Hindlimb muscle (tissue), 1 donor: ENCODE data around the gene RIMS3. TPM values are rescaled to one million over a fixed set of nuclear protein-coding genes. Genes with fewer than 3 reads are reported as not detected.
A peak's percentile ranks its signal among the peaks of the same experiment; 100 is the strongest.
"Not testable (repeated sequence)": the region's sequence is repeated elsewhere in the genome, so short reads cannot be mapped to it uniquely, and the experiment has no call there.

ENCODE experiments used
- DNase-seq: peaks from one replicate; pipeline ENCODE4 v3.0.0-alpha.2; 2013
- polyA plus RNA-seq: library from polyadenylated mRNA; unstranded; fragments of 120-200 nt; gene quantifications from one replicate; pipeline ENCODE4 v1.2.1, GENCODE V29; 2013; ENCODE audit not compliant: insufficient read length

Gene RIMS3
- polyA plus RNA-seq, 1 donor: 0.46 TPM

DNA sequence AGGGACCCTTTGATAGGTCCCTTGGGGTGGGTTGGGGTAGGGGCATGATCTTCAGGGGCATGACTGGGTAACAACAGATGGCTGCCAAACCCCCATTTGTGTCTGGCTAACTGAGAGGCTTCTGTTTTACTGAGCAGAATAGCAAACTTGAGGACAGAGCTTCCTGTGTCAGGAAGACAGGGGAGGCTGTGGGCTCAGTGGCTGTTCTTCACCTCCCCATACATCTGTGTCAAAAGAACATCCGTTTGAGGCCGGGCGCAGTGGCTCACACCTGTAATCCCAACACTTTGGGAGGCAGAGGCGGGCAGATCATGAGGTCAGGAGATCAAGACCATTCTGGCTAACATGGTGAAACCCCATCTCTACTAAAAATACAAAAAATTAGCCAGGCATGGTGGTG lies 35.9 kb downstream of the RIMS3 start:
- not testable (repeated sequence) for DNase-seq

DNA sequence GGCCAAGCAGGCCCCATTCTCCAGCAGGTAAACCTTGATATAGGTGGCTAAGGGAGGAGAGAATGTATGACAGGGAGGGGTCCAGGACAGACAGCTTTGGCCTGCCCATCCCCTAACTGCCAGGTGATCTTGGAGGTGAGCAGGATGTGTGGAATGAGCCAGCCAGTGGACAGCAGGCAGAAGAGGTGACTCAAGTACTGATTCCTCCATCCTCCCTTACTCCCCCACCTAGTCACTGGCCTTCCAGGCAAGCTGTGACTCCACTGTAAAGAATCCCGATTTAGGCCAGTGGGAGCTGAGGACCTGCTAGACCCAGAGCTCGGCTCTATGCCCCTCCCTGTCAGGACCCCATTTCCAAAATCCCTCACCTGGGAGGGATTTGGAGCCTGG lies 36.6 kb downstream of the RIMS3 start:
- no peak for DNase-seq

GRCh38 chr1:40627987-40628902 lies 37.2 kb downstream of the RIMS3 start:
- DNase-seq: no peak

GRCh38 chr1:40626383-40626770 lies 39.1 kb downstream of the RIMS3 start:
- no peak for DNase-seq

- DNase-seq: no peak
Measured at GRCh38 chr1:40625476-40626382, 39.8 kb downstream of the RIMS3 start.

GRCh38 chr1:40625076-40625475 lies 40.4 kb downstream of the RIMS3 start:
- no peak for DNase-seq

GRCh38 chr1:40622936-40623629 lies 42.4 kb downstream of the RIMS3 start:
- DNase-seq: no peak

DNA sequence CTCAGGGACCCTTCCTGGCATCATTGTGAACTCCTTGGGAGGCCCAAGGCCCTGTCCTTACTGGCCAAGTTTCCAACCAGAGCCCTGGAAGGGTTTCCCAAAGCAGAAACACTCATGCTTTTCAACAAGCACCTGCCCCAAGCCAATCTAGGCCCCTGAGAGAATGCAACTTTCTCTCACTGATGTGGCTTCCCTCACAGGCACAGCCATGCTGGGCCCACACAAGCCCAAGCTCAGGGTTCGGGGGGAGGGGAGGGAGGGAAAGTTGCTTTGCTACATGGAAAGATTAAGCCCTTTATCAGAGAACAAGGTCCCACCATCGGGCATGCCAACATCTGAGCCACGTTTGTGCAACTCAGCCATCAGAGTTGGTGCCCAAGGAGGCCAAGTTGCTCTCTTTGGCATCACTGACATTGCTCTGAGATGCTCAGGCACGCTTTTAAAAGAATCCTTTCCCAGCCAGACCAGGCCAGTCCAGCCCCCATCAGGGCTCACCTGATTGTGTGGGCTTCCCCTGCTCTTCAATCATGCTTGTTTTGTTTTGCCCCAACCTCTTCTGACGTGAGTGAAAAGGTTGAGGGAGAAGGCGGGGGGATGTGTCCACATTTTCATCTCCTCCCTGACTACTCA lies 43.5 kb downstream of the RIMS3 start:
- no peak for DNase-seq

- DNase-seq: no peak
Measured at GRCh38 chr1:40620586-40621210, 44.8 kb downstream of the RIMS3 start.

- DNase-seq: no peak
Measured at GRCh38 chr1:40620150-40620549, 45.3 kb downstream of the RIMS3 start.

- no peak for DNase-seq
Measured at GRCh38 chr1:40618108-40618507, 47.4 kb downstream of the RIMS3 start.

DNA sequence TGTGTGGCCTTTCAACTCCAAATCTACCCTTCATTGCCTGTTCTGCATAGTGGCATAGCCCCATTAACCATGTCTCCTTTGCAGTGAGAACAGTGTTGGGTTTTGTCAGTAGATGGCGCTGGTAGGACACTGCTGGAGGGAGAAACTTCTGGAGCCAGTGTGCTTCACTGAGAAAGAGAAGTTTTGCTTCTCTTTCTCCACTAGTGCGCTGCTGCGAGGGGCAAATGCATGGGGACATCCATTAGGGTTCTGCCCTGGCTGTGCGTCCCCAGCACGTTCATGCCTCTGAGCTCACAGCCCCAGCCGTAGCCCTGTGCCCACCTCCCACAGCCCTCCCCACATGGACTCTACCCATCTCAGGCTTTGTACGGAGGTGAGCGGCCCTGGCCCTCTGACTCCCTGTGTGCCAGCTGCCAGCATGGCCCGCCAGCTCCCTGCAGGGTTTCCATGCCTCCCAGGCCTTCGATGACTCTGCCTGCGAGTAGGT lies 53.1 kb downstream of the RIMS3 start:
- peak; percentile 72 for DNase-seq

- DNase-seq: no peak
Measured at GRCh38 chr1:40610156-40610555, 55.3 kb downstream of the RIMS3 start.

DNA sequence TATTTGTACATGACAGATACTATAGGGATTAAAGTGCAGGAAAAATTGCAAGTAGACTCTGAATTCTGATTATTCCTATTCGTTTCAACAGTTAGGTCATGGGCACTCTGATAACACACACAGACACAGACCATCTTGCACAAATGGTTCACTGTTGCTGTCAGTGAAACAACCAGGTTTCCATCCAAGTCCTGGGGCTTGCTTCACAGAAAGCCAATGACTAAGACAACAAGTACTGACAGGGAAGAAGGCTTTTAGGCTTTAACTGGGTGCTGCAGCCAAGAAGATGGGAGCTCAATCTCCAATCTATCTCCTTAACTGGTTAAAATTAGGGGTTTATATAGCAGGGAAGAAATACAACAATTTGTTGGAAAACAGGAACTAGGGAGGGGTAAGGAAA lies 57.6 kb downstream of the RIMS3 start:
- DNase-seq: no peak

GRCh38 chr1:40606978-40607377 lies 58.5 kb downstream of the RIMS3 start:
- no peak for DNase-seq

GRCh38 chr1:40606194-40606593 lies 59.3 kb downstream of the RIMS3 start:
- DNase-seq: no peak

GRCh38 chr1:40599926-40600325 lies 65.6 kb downstream of the RIMS3 start:
- no peak for DNase-seq

DNA sequence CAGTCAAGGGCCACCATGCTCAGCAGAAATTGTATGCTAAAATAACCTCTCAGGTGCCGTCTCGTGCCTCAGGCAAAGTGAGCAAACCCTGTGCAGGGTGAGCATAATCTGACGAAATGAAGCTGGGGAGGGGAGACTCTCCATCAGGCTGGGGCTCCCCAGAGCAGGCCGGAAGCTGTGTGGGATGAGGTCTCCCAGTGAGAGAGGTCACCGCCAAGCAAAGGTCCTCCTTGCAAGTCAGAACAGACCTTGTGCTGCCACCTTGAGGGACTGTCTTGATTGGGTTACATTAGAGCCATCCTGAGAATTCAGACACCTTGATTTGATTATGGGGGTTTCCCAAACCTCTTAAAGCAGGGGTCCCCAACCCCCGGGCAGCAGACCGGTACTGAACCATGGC lies 69.9 kb downstream of the RIMS3 start:
- DNase-seq: no peak

DNA sequence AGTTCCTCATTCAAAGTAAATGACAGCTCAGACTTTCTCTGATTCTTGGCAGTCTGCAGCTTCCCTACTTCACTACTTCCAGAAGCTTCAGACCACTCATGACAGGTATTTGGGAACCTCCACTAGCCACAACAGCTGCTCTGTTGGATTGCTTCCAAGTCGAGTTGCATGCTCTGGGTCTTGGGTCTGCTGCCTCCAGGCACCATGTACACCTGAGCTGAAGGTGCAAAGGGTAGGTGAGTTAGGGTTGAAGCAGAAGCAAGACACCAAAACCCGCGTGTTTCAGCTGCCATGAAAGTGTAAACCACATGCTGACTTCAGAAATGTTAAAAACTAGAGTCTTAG lies 71.3 kb downstream of the RIMS3 start:
- no peak for DNase-seq

- DNase-seq: no peak
Measured at GRCh38 chr1:40593449-40594186, 71.9 kb downstream of the RIMS3 start.
